Testis (tissue), 3 donors: ENCODE results near the gene CCNE1. TPM values are rescaled to one million over a fixed set of nuclear protein-coding genes. Genes with fewer than 3 reads are reported as not detected.

Source experiments
- DNase-seq: peaks from one replicate; pipeline ENCODE4 v3.0.0-alpha.2; 2019
- H3K27ac ChIP-seq, 2 donors: fragments of 200-600 bp; sonication (generic); one replicate each; pipeline ENCODE4 v1.5.1; 2019
- H3K27me3 ChIP-seq: fragments of 200-600 bp; sonication (generic); one replicate; pipeline ENCODE4 v1.5.1; 2019
- H3K36me3 ChIP-seq: fragments of 200-600 bp; sonication (generic); one replicate; pipeline ENCODE4 v1.5.1; 2017; ENCODE audit warnings: low read depth; ENCODE audit errors: missing control alignments
- H3K4me1 ChIP-seq: fragments of 200-600 bp; sonication (generic); one replicate; pipeline ENCODE4 v1.5.1; 2019
- H3K4me3 ChIP-seq, 2 donors: fragments of 200-600 bp; sonication (generic); one replicate each; pipeline ENCODE4 v1.5.1; 2017 to 2019
- H3K9me3 ChIP-seq: fragments of 200-600 bp; sonication (generic); one replicate; pipeline ENCODE4 v1.5.1; 2017
- POLR2A ChIP-seq: fragments of 450-650 bp; IDR thresholded peaks from one replicate; pipeline ENCODE4 v1.6.1; 2017; ENCODE audit warnings: antibody characterized with exemption, mild to moderate bottlenecking, moderate library complexity
- WGBS, 2 donors: methylation state at CpG; one replicate each; pipeline ENCODE4 v1.1.5; 2018; 5-methylcytosine and 5-hydroxymethylcytosine counted together
- intact Hi-C: fragments of 100-400 bp; cut with DNase I; formaldehyde crosslinking; loops from one replicate; pipeline ENCODE4 v1.15.1; 2023; ENCODE audit warnings: low total_unique reads
- polyA plus RNA-seq: library from polyadenylated mRNA; stranded (reverse); fragments of 350-450 nt; fragmentation: Illumina TruSeq; extraction: RNeasy Lipid Tissue Mini Kit (QIAGEN cat#74804); gene quantifications from one replicate; pipeline ENCODE4 v1.2.3, GENCODE V29; 2014; ENCODE audit warnings: low read depth, low replicate concordance; ENCODE audit not compliant: insufficient read depth
- total RNA-seq, 2 donors: library from RNA; depleted of rRNA; stranded (reverse); fragments of >200 nt; gene quantifications; one replicate each; pipeline ENCODE4 v1.2.3, GENCODE V29; 2016
- TF ChIP-seq, protein P1 (sequence below), 3 experiments: fragments of 450-650 bp in 2 of 3; fragments of 200-600 bp in 1 of 3; sonication (generic) in 1 of 3; IDR thresholded peaks; one replicate each; pipeline ENCODE4 v1.5.1; 2016 to 2019; ENCODE audit warnings: antibody characterized with exemption in 3 of 3, mild to moderate bottlenecking in 2 of 3, moderate library complexity in 1 of 3

The CCNE1 gene
- total and polyA plus RNA-seq, 3 donors from 2014 or later = 16.3 to 32.2 (median 17.6) TPM

DNA sequence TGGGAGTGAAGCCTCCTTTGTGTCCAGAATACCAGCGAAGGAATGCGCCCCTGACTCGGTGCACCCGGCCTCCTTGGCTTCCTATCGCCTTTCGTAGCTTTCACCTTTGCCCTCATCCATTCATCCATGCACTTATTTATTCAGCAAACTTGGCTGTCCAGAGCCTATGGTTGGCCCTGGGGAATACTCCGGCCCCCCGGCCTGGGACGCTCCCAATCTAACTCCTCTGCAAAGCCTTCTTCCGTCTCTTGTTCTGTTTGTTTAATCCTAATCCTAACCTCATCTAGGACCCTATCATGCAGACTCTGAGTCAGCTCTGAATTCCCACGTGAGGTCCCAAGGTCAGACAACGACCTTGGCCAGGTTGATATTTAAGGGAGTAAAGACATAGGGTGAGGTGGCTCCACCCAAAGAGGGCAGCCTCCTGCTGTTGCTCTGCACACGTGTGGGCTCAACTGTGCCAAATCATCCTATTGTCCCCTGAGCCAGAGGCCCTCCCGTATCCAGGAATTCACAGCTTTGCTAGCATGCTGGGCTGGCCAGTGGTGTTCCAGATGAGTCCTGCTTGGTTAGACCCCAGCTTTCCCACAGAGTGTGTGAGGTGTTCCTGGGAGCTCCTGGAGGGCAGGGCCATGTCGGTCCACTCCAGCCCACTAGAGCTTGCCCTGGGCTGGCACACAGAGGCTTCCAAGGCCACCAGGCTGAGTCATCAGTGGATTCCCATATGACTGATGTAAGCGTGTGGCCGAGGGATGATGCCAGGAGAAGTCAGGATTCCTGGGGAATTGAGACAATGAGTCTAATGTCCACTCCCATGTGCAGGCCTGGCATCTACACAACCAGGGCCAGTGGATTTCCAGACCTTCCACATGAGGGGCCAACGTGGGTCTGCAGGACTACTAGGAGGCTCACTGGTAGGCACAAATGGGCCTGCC is 6.5 kb upstream of the CCNE1 start:
- no peaks in the 10 kb centered on the region for H3K9me3 ChIP-seq
- H3K36me3 ChIP-seq = no peaks in the 10 kb centered on the region
- intact Hi-C loops = no loop called here
- no peaks in the 10 kb centered on the region for H3K27me3 ChIP-seq
- DNase-seq = peak; percentile 16
- WGBS, 2 donors = 35 to 54% methylated on average over 16 to 18 of the region's 18 CpGs
- no peak for TF ChIP-seq POLR2A
- TF ChIP-seq, protein P1, sequence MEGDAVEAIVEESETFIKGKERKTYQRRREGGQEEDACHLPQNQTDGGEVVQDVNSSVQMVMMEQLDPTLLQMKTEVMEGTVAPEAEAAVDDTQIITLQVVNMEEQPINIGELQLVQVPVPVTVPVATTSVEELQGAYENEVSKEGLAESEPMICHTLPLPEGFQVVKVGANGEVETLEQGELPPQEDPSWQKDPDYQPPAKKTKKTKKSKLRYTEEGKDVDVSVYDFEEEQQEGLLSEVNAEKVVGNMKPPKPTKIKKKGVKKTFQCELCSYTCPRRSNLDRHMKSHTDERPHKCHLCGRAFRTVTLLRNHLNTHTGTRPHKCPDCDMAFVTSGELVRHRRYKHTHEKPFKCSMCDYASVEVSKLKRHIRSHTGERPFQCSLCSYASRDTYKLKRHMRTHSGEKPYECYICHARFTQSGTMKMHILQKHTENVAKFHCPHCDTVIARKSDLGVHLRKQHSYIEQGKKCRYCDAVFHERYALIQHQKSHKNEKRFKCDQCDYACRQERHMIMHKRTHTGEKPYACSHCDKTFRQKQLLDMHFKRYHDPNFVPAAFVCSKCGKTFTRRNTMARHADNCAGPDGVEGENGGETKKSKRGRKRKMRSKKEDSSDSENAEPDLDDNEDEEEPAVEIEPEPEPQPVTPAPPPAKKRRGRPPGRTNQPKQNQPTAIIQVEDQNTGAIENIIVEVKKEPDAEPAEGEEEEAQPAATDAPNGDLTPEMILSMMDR (IDR thresholded peaks at IDR 0.05) = no peak
- peaks cover 13% of the 10 kb centered on the region for H3K4me1 ChIP-seq
- no peak overlapping the region for H3K4me3 ChIP-seq
- H3K27ac ChIP-seq = no peak overlapping the region

DNA sequence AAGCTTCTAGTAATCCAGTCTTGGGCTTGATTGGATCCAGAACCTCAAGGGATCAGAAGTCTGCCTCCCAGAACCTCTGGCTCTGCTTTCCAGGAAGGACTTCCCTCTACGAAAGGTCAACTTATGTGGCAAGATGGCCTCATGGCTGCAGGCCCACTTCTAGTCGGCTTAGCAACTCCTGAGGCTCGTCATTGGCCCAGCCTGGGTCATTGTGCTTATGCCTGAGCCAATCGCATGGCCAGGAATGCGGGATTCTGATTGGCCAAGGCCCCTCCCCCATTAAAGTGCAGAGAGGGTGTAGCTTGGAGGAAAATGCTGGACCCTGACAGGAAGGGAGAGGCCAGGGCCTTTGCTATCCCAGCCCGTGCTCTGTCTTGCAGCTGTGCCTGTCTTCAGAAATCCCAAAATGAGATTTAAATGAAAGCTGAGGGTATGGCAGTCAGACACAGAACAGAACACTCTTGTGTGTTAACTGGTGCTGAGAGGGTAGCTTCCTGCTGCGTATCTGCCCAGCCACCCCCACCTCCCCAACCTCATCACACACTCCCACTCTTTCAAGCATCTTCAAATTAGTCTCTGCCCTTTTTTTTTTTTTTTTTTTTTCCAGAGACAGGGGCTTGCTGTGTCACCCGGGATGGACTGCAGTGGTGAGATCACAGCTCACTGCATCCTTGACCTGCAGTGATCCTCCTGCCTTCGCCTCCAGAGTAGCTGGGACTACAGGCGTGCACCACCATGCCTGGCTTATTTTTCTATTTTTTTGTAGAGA is 5.5 kb upstream of the CCNE1 start:
- H3K27ac ChIP-seq = no peak overlapping the region
- TF ChIP-seq POLR2A = no peak
- TF ChIP-seq, protein P1 (IDR thresholded peaks at IDR 0.05) = no peak
- intact Hi-C loops = no loop called here
- peaks cover 19% of the 10 kb centered on the region for H3K4me1 ChIP-seq
- H3K36me3 ChIP-seq = no peaks in the 10 kb centered on the region
- WGBS, 2 donors = 53 to 60% methylated on average over 10 of the region's 10 CpGs
- H3K4me3 ChIP-seq = no peak overlapping the region
- H3K27me3 ChIP-seq = no peaks in the 10 kb centered on the region
- H3K9me3 ChIP-seq = no peaks in the 10 kb centered on the region
- DNase-seq = peak; percentile 77

DNA sequence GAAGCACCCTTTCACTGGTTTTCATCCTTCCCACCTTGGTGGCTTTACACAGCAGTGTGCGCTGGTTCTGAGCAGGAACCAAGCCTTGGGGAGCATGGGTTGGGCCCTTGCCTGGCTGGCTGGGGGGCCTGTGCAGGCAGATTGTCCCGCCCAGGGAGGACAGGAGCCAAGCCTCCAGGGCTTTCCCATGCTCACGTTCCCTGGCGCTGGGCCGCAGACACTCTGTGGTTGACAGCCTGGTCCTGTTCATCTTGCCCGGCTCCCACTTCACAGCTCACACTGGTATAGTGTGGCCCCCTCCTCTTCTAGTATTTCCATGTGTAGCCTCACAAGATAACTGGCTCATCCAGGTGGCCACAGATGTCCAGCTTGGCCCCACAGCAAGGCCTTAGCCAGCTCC is 4.6 kb upstream of the CCNE1 start:
- Histone ChIP-seq H3K9me3 (no peaks in the 10 kb centered on the region), H3K4me1 (peaks cover 19% of the 10 kb centered on the region), H3K36me3 (no peaks in the 10 kb centered on the region), H3K27ac (no peak overlapping the region), H3K27me3 (no peaks in the 10 kb centered on the region), H3K4me3 (no peak overlapping the region)
- no peak for DNase-seq
- no peak for TF ChIP-seq POLR2A
- TF ChIP-seq, protein P1 (IDR thresholded peaks at IDR 0.05) = no peak
- WGBS, 2 donors = 55 to 82% methylated on average over 4 to 6 of the region's 6 CpGs
- intact Hi-C loops = no loop called here

DNA sequence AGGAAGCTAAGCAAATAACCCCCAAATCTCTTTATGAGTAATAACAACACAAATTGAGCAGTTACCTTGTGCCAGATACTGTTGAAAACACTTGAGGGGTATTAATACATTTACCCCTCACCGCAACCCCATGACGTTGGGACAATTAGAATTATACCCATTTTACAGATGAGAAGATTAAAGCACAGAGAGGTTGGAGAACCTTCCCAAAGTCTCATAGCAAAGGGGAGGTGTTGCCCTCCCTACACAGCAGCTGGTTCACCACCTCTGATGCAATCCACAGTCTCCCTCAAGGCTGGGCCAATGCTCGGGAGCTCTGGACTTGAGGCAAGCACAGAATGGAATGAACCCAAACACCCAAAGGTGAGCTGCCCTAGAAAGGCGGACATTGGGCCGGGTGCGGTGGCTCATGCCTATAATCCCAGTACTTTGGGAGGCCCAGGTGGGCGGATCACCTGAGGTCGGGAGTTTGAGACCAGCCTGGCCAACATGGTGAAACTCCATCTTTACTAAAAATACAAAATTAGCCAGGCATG is 3.9 kb upstream of the CCNE1 start:
- intact Hi-C loops = no loop called here
- WGBS, 2 donors = 82 to 95% methylated on average over 3 to 8 of the region's 8 CpGs

More for the DNA sequence above, 3.9 kb upstream of the CCNE1 start:
- H3K27me3 ChIP-seq = no peaks in the 10 kb centered on the region
- no peaks in the 10 kb centered on the region for H3K9me3 ChIP-seq
- no peaks in the 10 kb centered on the region for H3K36me3 ChIP-seq
- H3K4me3 ChIP-seq = no peak overlapping the region
- H3K27ac ChIP-seq = no peak overlapping the region
- DNase-seq = no peak
- TF ChIP-seq POLR2A = no peak
- TF ChIP-seq, protein P1 (IDR thresholded peaks at IDR 0.05) = no peak
- H3K4me1 ChIP-seq = peaks cover 21% of the 10 kb centered on the region
